Right lobe of liver (tissue), 6 donors: ENCODE measurements around the gene BDP1. TPM values are rescaled to one million over a fixed set of nuclear protein-coding genes. Genes with fewer than 3 reads are reported as not detected.

Source experiments
- ATAC-seq, 4 donors: fragments of 200-7000 bp; cut with Tn5 transposase; one replicate each; pipeline ENCODE4 v1.9.1; 2020; ENCODE audit warnings: mild to moderate bottlenecking in 4 of 4, moderate library complexity in 4 of 4
- DNase-seq, 3 donors: peaks; one replicate each; pipeline ENCODE4 v3.0.0-alpha.2; 2020
- H3K27ac ChIP-seq, 3 donors: fragments of 200-600 bp; one replicate each; pipeline ENCODE4 v1.8.0; 2022
- H3K27me3 ChIP-seq, 2 donors: fragments of 200-600 bp; one replicate each; pipeline ENCODE4 v1.8.0; 2022
- H3K36me3 ChIP-seq, 4 donors: fragments of 200-600 bp; sonication (generic) in 1 of 4; one replicate each; pipeline versions ENCODE4 v1.5.1 to v1.8.0; 2017 to 2022; ENCODE audit warnings: control low read depth in 1 of 4
- H3K4me1 ChIP-seq, 4 donors: fragments of 200-600 bp; sonication (generic) in 1 of 4; one replicate each; pipeline versions ENCODE4 v1.5.1 to v1.8.0; 2017 to 2022; ENCODE audit warnings: control low read depth in 1 of 4
- H3K4me3 ChIP-seq, 3 donors: fragments of 200-600 bp; one replicate each; pipeline ENCODE4 v1.8.0; 2022
- H3K9me3 ChIP-seq, 4 donors: fragments of 200-600 bp; sonication (generic) in 1 of 4; one replicate each; pipeline versions ENCODE4 v1.5.1 to v1.8.0; 2017 to 2022; ENCODE audit warnings: control low read depth in 1 of 4
- CTCF ChIP-seq, 4 donors: fragments of 200-600 bp in 3 of 4; fragments of 450-650 bp in 1 of 4; IDR thresholded peaks; one replicate each; pipeline versions ENCODE4 v1.5.1 to v1.8.0; 2016 to 2022; ENCODE audit warnings: antibody characterized with exemption in 4 of 4, mild to moderate bottlenecking in 2 of 4
- POLR2A ChIP-seq: fragments of 450-650 bp; IDR thresholded peaks from one replicate; pipeline ENCODE4 v1.6.1; 2017; ENCODE audit warnings: antibody characterized with exemption, mild to moderate bottlenecking
- WGBS: methylation state at CpG from one replicate; pipeline ENCODE4 v1.1.6; 2018; ENCODE audit warnings: low coverage, low lambda C conversion rate; ENCODE audit not compliant: insufficient coverage; ENCODE audit errors: missing lambda C conversion rate; 5-methylcytosine and 5-hydroxymethylcytosine counted together
- intact Hi-C, 2 donors: fragments of 100-400 bp; cut with DNase I; formaldehyde crosslinking; loops; one replicate each; pipeline versions ENCODE4 v1.11.2 to v1.14.1; 2022
- total RNA-seq, 6 experiments: library from RNA; depleted of rRNA in 2 of 6; stranded (reverse); fragments of >200 nt in 2 of 6; fragmentation: NEBNext Ultra II Directional in 3 of 6; extraction: Animal tissue kit (Norgen Biotek cat#: 25700) in 3 of 6; gene quantifications; one replicate each; pipeline versions ENCODE4 v1.1.0 to v1.2.4, GENCODE V29; 2016 to 2023
- donor health status: DM: no; HTN: yes; CAD: no.
- donor health status: DM: no; HTN: no; CAD: no.
- donor health status: DM: no; HTN: no; CAD: no.
- donor health status: DM: no; HTN: yes; CAD: no.
- donor health status: DM: no; HTN: yes; CAD: no.

The BDP1 gene
- total RNA-seq, 6 experiments from 2014 or later = 7.3 to 16.6 (median 11.9) TPM

GRCh38 chr5:71461360-71461759 lies 5.9 kb downstream of the BDP1 start:
- intact Hi-C loops = no loop called here
- Histone ChIP-seq H3K4me1 (peaks cover 0 to 15% (median 8%) of the 10 kb centered on the region in 4 donors), H3K27ac (no peak overlapping the region), H3K9me3 (no peaks in the 10 kb centered on the region), H3K27me3 (no peaks in the 10 kb centered on the region), H3K36me3 (peaks cover 3 to 77% (median 28%) of the 10 kb centered on the region in 4 donors), H3K4me3 (no peak overlapping the region)
- WGBS = 92% methylated on average over 3 of the region's 3 CpGs
- DNase-seq (no peak), ATAC-seq (no peak)
- TF ChIP-seq CTCF (IDR thresholded peaks at IDR 0.05) = no peak
- TF ChIP-seq POLR2A = no peak

GRCh38 chr5:71471193-71471592 lies 15.7 kb downstream of the BDP1 start:
- no peak for DNase-seq

GRCh38 chr5:71475788-71476384 lies 20.4 kb downstream of the BDP1 start:
- peak; percentile 63 to 74 (median 66) for ATAC-seq
- 57% methylated on average over 3 of the region's 3 CpGs for WGBS
- Histone ChIP-seq H3K27me3 (no peaks in the 10 kb centered on the region), H3K4me1 (no peaks in the 10 kb centered on the region), H3K9me3 (no peaks in the 10 kb centered on the region), H3K4me3 (no peak overlapping the region), H3K27ac (no peak overlapping the region), H3K36me3 (peaks cover 0 to 22% (median 7%) of the 10 kb centered on the region in 4 donors)
- intact Hi-C loops = no loop called here
- TF ChIP-seq CTCF (IDR thresholded peaks at IDR 0.05) (peak; percentile 44 to 61 (median 54)), POLR2A (no peak)
- DNase-seq = no peak

More at GRCh38 chr5:71471193-71471592, 15.7 kb downstream of the BDP1 start:
- Histone ChIP-seq H3K9me3 (no peaks in the 10 kb centered on the region), H3K36me3 (peaks cover 0 to 61% (median 11%) of the 10 kb centered on the region in 4 donors), H3K27me3 (no peaks in the 10 kb centered on the region), H3K4me3 (no peak overlapping the region), H3K4me1 (no peaks in the 10 kb centered on the region), H3K27ac (no peak overlapping the region)
- peak in 1 of 4 donors; percentile 40 for ATAC-seq
- no peak for TF ChIP-seq POLR2A
- no peak for TF ChIP-seq CTCF (IDR thresholded peaks at IDR 0.05)
- 88% methylated on average over 8 of the region's 9 CpGs for WGBS
- intact Hi-C loops = no loop called here

GRCh38 chr5:71481441-71481840 lies 26.0 kb downstream of the BDP1 start:
- ATAC-seq = no peak
- Histone ChIP-seq H3K9me3 (no peaks in the 10 kb centered on the region), H3K27me3 (no peaks in the 10 kb centered on the region), H3K4me1 (peaks cover 0 to 11% (median 3%) of the 10 kb centered on the region in 4 donors), H3K27ac (no peak overlapping the region), H3K36me3 (peaks cover 0 to 25% (median 13%) of the 10 kb centered on the region in 4 donors), H3K4me3 (no peak overlapping the region)
- no peak for DNase-seq
- intact Hi-C loops = no loop called here
- TF ChIP-seq CTCF (IDR thresholded peaks at IDR 0.05) = no peak
- no peak for TF ChIP-seq POLR2A
